Measurements from ENCODE around the gene SASS6. TPM values are rescaled to one million over a fixed set of nuclear protein-coding genes. Genes with fewer than 3 reads are reported as not detected.

The SASS6 gene
- total RNA-seq, 1 donor from 2014 or later: 7.0 TPM

GRCh38 chr1:100089082-100089481 lies 43.6 kb downstream of the SASS6 start:
- DNase-seq (ENCODE audit: low spot score in 2 of 2): no peak
- no peaks in the 10 kb centered on the region for H3K27me3 ChIP-seq
- H3K4me3 ChIP-seq: no peak overlapping the region
- no peaks in the 10 kb centered on the region for H3K9me3 ChIP-seq
- H3K4me1 ChIP-seq: no peaks in the 10 kb centered on the region
- no peak for TF ChIP-seq CTCF (IDR thresholded peaks at IDR 0.05)
- H3K27ac ChIP-seq: no peak overlapping the region
- intact Hi-C loops (cut with DNase I): no loop called here
- peaks cover 0 to 10% of the 10 kb centered on the region in 2 donors for H3K36me3 ChIP-seq

DNA sequence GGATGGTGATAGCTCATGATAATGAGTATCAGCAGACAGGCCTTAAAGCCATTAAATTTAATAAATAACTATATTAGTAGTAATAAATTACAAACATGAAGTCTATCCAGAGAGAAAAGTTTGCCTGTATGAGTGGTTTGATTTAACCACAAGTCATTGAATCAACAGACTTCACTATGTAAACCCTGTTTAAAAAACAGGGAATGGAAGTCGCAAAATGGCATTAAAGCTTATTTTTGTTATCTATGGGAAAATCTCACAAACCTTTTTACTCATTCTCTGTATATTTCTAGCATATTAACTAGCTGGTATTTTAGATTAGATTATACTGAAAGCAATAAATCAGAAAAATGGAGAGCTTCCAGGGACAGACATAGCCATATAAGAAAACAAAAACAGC lies 45.3 kb downstream of the SASS6 start:
- Histone ChIP-seq H3K36me3 (peaks cover 0 to 5% of the 10 kb centered on the region in 2 donors), H3K4me3 (no peak overlapping the region), H3K9me3 (no peaks in the 10 kb centered on the region), H3K4me1 (no peaks in the 10 kb centered on the region), H3K27ac (no peak overlapping the region), H3K27me3 (no peaks in the 10 kb centered on the region)
- no peak for TF ChIP-seq CTCF (IDR thresholded peaks at IDR 0.05)
- intact Hi-C loops (cut with DNase I): no loop called here
- DNase-seq (ENCODE audit: low spot score in 2 of 2): no peak

DNA sequence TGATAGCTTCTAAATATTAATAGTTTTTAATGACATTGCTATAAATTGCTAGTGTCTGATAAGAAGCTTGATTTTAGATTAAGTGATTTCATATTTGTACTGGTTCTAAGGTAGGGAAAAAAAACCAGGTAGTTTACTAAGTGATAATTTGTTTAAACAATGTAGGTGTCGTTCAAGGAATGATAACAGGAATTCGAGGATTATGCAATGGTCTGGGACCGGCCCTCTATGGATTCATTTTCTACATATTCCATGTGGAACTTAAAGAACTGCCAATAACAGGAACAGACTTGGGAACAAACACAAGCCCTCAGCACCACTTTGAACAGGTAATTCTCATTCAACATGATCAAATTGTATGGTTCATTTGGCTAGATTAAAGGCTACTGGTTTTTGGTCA lies 52.4 kb downstream of the SASS6 start:
- intact Hi-C loops (cut with DNase I): no loop called here
- H3K4me1 ChIP-seq: peaks cover 4 to 7% of the 10 kb centered on the region in 2 donors
- H3K36me3 ChIP-seq: peaks cover 19 to 32% of the 10 kb centered on the region in 2 donors
- no peak overlapping the region for H3K4me3 ChIP-seq
- no peaks in the 10 kb centered on the region for H3K9me3 ChIP-seq
- no peak for TF ChIP-seq CTCF (IDR thresholded peaks at IDR 0.05)
- DNase-seq (ENCODE audit: low spot score in 2 of 2): no peak
- no peaks in the 10 kb centered on the region for H3K27me3 ChIP-seq
- no peak overlapping the region for H3K27ac ChIP-seq

- intact Hi-C loops (cut with DNase I): no loop called here
- peak overlapping the region in 1 of 2 donors; percentile 76 for H3K27ac ChIP-seq
- H3K4me3 ChIP-seq: no peak overlapping the region
- H3K9me3 ChIP-seq: no peaks in the 10 kb centered on the region
- no peak for DNase-seq (ENCODE audit: low spot score in 2 of 2)
- no peak for TF ChIP-seq CTCF (IDR thresholded peaks at IDR 0.05)
- H3K36me3 ChIP-seq: peaks cover 25 to 42% of the 10 kb centered on the region in 2 donors
- H3K4me1 ChIP-seq: peaks cover 4 to 12% of the 10 kb centered on the region in 2 donors
- no peaks in the 10 kb centered on the region for H3K27me3 ChIP-seq
These were observed 55.2 kb downstream of the SASS6 start for GRCh38 chr1:100077531-100077930.

- Histone ChIP-seq H3K27me3 (no peaks in the 10 kb centered on the region), H3K4me3 (no peak overlapping the region), H3K9me3 (no peaks in the 10 kb centered on the region), H3K27ac (peak overlapping the region; percentile 65 to 76), H3K4me1 (peaks cover 0 to 10% of the 10 kb centered on the region in 2 donors), H3K36me3 (peaks cover 33 to 49% of the 10 kb centered on the region in 2 donors)
- intact Hi-C loops (cut with DNase I): no loop called here
- TF ChIP-seq CTCF (IDR thresholded peaks at IDR 0.05): no peak
- no peak for DNase-seq (ENCODE audit: low spot score in 2 of 2)
These were observed 56.0 kb downstream of the SASS6 start for GRCh38 chr1:100076744-100077143.

- peaks cover 34 to 54% of the 10 kb centered on the region in 2 donors for H3K36me3 ChIP-seq
- H3K27ac ChIP-seq: peak overlapping the region; percentile 65 to 76
- H3K4me1 ChIP-seq: peaks cover 0 to 10% of the 10 kb centered on the region in 2 donors
- H3K27me3 ChIP-seq: no peaks in the 10 kb centered on the region
- no peaks in the 10 kb centered on the region for H3K9me3 ChIP-seq
- no peak overlapping the region for H3K4me3 ChIP-seq
- DNase-seq (ENCODE audit: low spot score in 2 of 2): no peak
- intact Hi-C loops (cut with DNase I): no loop called here
- no peak for TF ChIP-seq CTCF (IDR thresholded peaks at IDR 0.05)
These were observed 56.4 kb downstream of the SASS6 start for GRCh38 chr1:100076319-100076718.
